HG03460 (cell line): ENCODE results near the gene PSD2.

Experiments used
- ATAC-seq: cut with Tn5 transposase; IDR thresholded peaks from one replicate; pipeline ENCODE4 v1.9.1; 2021; ENCODE audit not compliant: unreplicated experiment

PSD2 gene

GRCh38 chr5:139872851-139873794, 77.5 kb downstream of the PSD2 start:
- ATAC-seq: no peak

- ATAC-seq: no peak
These were observed 80.3 kb downstream of the PSD2 start for GRCh38 chr5:139875957-139876356.

GRCh38 chr5:139877129-139877597, 81.6 kb downstream of the PSD2 start:
- ATAC-seq: no peak

- ATAC-seq: no peak
These were observed 82.5 kb downstream of the PSD2 start for GRCh38 chr5:139878093-139878492.

- ATAC-seq: no peak
These were observed 85.0 kb downstream of the PSD2 start for GRCh38 chr5:139880416-139881142.

GRCh38 chr5:139881143-139881733, 85.6 kb downstream of the PSD2 start:
- ATAC-seq: no peak

- ATAC-seq: no peak
These were observed 86.7 kb downstream of the PSD2 start for GRCh38 chr5:139882316-139882715.

- ATAC-seq: no peak
These were observed 87.4 kb downstream of the PSD2 start for GRCh38 chr5:139882961-139883539.

- no peak for ATAC-seq
These were observed 88.5 kb downstream of the PSD2 start for GRCh38 chr5:139884144-139884543.

GRCh38 chr5:139884734-139885133, 89.1 kb downstream of the PSD2 start:
- no peak for ATAC-seq

- ATAC-seq: no peak
These were observed 89.7 kb downstream of the PSD2 start for GRCh38 chr5:139885172-139885856.

- ATAC-seq: no peak
These were observed 90.2 kb downstream of the PSD2 start for GRCh38 chr5:139885857-139886208.

- no peak for ATAC-seq
These were observed 90.6 kb downstream of the PSD2 start for GRCh38 chr5:139886213-139886612.

GRCh38 chr5:139888370-139888769, 92.8 kb downstream of the PSD2 start:
- ATAC-seq: no peak

GRCh38 chr5:139889410-139889809, 93.8 kb downstream of the PSD2 start:
- no peak for ATAC-seq

GRCh38 chr5:139893873-139894272, 98.3 kb downstream of the PSD2 start:
- no peak for ATAC-seq
